ENCODE results near the gene PHETA1.

DNA sequence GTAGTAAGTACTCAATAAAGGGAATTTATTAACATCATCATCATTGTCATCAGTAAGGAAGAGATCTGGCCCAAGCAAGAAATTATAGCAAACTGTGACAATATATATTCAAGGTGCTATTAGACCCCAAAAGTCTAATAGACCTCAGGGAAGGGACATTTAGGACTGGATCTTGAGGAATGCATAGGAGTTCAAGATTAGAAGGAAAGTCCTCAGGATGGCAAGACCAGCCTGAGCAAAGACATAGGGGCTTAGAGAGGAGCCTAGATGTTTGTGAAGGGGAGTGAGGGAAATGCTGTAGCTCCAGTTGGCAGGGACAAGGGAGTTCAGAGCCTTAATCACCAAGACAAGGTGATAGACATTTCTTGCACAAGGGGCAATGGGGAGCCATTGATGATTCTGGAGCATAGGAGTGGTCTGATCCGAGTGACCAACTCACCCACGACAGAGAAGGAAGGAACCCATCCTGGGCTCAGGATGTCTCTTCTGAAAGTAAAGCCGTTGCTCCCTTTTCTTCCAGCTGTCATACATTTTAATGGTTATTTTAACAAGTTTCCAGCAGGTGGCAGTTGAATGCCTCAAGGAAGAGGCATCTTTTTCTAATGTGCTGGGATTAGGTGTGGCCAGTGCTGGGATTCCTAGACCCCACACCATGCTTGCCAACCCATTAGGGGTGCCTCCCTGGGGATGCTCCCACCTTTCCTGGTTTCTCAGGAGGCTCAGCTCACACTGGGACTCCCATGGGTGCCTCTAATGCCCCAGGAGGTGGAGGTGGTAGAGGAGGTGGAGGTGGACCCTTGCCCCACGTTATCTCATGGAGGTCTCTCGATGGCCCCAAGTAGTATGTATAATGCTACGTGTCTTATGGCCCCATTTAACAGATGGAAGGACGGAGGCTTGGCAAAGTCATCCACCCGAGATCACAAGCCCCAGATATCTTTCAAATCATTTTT is 37.8 kb downstream of the PHETA1 start:
- TF ChIP-seq CTCF (IDR thresholded peaks at IDR 0.05) (peak in 5 of 6 experiments; percentile 18 to 54 (median 34)), POLR2A (IDR thresholded peaks at IDR 0.05) (no peak)

All from esophagus squamous epithelium (tissue), 4 donors.